ENCODE data around the gene PLLP.

The PLLP gene

GRCh38 chr16:57263541-57264351 is 20.7 kb downstream of the PLLP start:
- WGBS, 2 experiments (ENCODE audit: insufficient coverage in 2 of 2), result 86 to 88% methylated on average over 10 to 15 of the region's 18 CpGs
- H3K4me3 ChIP-seq (ENCODE audit: extremely low read depth, insufficient read depth, low read length, poor library complexity, severe bottlenecking), result no peak overlapping the region
- no peak overlapping the region for H3K27ac ChIP-seq (ENCODE audit: low read depth, low read length, severe bottlenecking)
- no peaks in the 10 kb centered on the region for H3K36me3 ChIP-seq (ENCODE audit: control insufficient read depth, insufficient read depth, low read length)
- H3K9me3 ChIP-seq (ENCODE audit: control insufficient read depth, low read length), result no peaks in the 10 kb centered on the region
- H3K4me1 ChIP-seq (ENCODE audit: control insufficient read depth, insufficient read depth, low read length, poor library complexity, severe bottlenecking), result peaks cover 19% of the 10 kb centered on the region

- Histone ChIP-seq H3K9me3 (ENCODE audit: control insufficient read depth, low read length) (no peaks in the 10 kb centered on the region), H3K4me3 (ENCODE audit: extremely low read depth, insufficient read depth, low read length, poor library complexity, severe bottlenecking) (no peak overlapping the region), H3K4me1 (ENCODE audit: control insufficient read depth, insufficient read depth, low read length, poor library complexity, severe bottlenecking) (peaks cover 15% of the 10 kb centered on the region), H3K36me3 (ENCODE audit: control insufficient read depth, insufficient read depth, low read length) (no peaks in the 10 kb centered on the region), H3K27ac (ENCODE audit: low read depth, low read length, severe bottlenecking) (no peak overlapping the region)
- 91 to 94% methylated on average over 17 of the region's 17 CpGs for WGBS, 2 experiments (ENCODE audit: insufficient coverage in 2 of 2)
Observed at GRCh38 chr16:57262841-57263540, 21.5 kb downstream of the PLLP start.

- WGBS, 2 experiments (ENCODE audit: insufficient coverage in 2 of 2), result 93 to 95% methylated on average over 9 of the region's 9 CpGs
- H3K9me3 ChIP-seq (ENCODE audit: control insufficient read depth, low read length), result no peaks in the 10 kb centered on the region
- H3K4me3 ChIP-seq (ENCODE audit: extremely low read depth, insufficient read depth, low read length, poor library complexity, severe bottlenecking), result no peak overlapping the region
- no peaks in the 10 kb centered on the region for H3K36me3 ChIP-seq (ENCODE audit: control insufficient read depth, insufficient read depth, low read length)
- peaks cover 15% of the 10 kb centered on the region for H3K4me1 ChIP-seq (ENCODE audit: control insufficient read depth, insufficient read depth, low read length, poor library complexity, severe bottlenecking)
- H3K27ac ChIP-seq (ENCODE audit: low read depth, low read length, severe bottlenecking), result no peak overlapping the region
Observed at GRCh38 chr16:57261806-57262205, 22.7 kb downstream of the PLLP start.

- Histone ChIP-seq H3K9me3 (ENCODE audit: control insufficient read depth, low read length) (no peaks in the 10 kb centered on the region), H3K36me3 (ENCODE audit: control insufficient read depth, insufficient read depth, low read length) (no peaks in the 10 kb centered on the region), H3K4me1 (ENCODE audit: control insufficient read depth, insufficient read depth, low read length, poor library complexity, severe bottlenecking) (peaks cover 15% of the 10 kb centered on the region), H3K4me3 (ENCODE audit: extremely low read depth, insufficient read depth, low read length, poor library complexity, severe bottlenecking) (peak overlapping the region; percentile 8), H3K27ac (ENCODE audit: low read depth, low read length, severe bottlenecking) (peak overlapping the region; percentile 94)
- 12 to 14% methylated on average over 11 to 13 of the region's 16 CpGs for WGBS, 2 experiments (ENCODE audit: insufficient coverage in 2 of 2)
Observed at GRCh38 chr16:57260294-57260929, 24.1 kb downstream of the PLLP start.

GRCh38 chr16:57258910-57259475 is 25.5 kb downstream of the PLLP start:
- no peak overlapping the region for H3K4me3 ChIP-seq (ENCODE audit: extremely low read depth, insufficient read depth, low read length, poor library complexity, severe bottlenecking)
- H3K27ac ChIP-seq (ENCODE audit: low read depth, low read length, severe bottlenecking), result no peak overlapping the region
- H3K4me1 ChIP-seq (ENCODE audit: control insufficient read depth, insufficient read depth, low read length, poor library complexity, severe bottlenecking), result peaks cover 15% of the 10 kb centered on the region
- H3K9me3 ChIP-seq (ENCODE audit: control insufficient read depth, low read length), result no peaks in the 10 kb centered on the region
- WGBS, 2 experiments (ENCODE audit: insufficient coverage in 2 of 2), result no CpG with 5 or more reads among the region's 1 CpG
- peaks cover under 1% of the 10 kb centered on the region for H3K36me3 ChIP-seq (ENCODE audit: control insufficient read depth, insufficient read depth, low read length)

GRCh38 chr16:57258226-57258909 is 26.1 kb downstream of the PLLP start:
- Histone ChIP-seq H3K36me3 (ENCODE audit: control insufficient read depth, insufficient read depth, low read length) (peaks cover 7% of the 10 kb centered on the region), H3K9me3 (ENCODE audit: control insufficient read depth, low read length) (no peaks in the 10 kb centered on the region), H3K4me1 (ENCODE audit: control insufficient read depth, insufficient read depth, low read length, poor library complexity, severe bottlenecking) (peaks cover 15% of the 10 kb centered on the region), H3K27ac (ENCODE audit: low read depth, low read length, severe bottlenecking) (no peak overlapping the region), H3K4me3 (ENCODE audit: extremely low read depth, insufficient read depth, low read length, poor library complexity, severe bottlenecking) (no peak overlapping the region)
- WGBS, 2 experiments (ENCODE audit: insufficient coverage in 2 of 2), result 94 to 99% methylated on average over 16 to 17 of the region's 18 CpGs

- 92 to 98% methylated on average over 9 to 11 of the region's 13 CpGs for WGBS, 2 experiments (ENCODE audit: insufficient coverage in 2 of 2)
- H3K36me3 ChIP-seq (ENCODE audit: control insufficient read depth, insufficient read depth, low read length), result peaks cover 14% of the 10 kb centered on the region
- no peak overlapping the region for H3K27ac ChIP-seq (ENCODE audit: low read depth, low read length, severe bottlenecking)
- no peak overlapping the region for H3K4me3 ChIP-seq (ENCODE audit: extremely low read depth, insufficient read depth, low read length, poor library complexity, severe bottlenecking)
- H3K9me3 ChIP-seq (ENCODE audit: control insufficient read depth, low read length), result no peaks in the 10 kb centered on the region
- peaks cover 15% of the 10 kb centered on the region for H3K4me1 ChIP-seq (ENCODE audit: control insufficient read depth, insufficient read depth, low read length, poor library complexity, severe bottlenecking)
Observed at GRCh38 chr16:57257455-57258070, 26.9 kb downstream of the PLLP start.

- Histone ChIP-seq H3K36me3 (ENCODE audit: control insufficient read depth, insufficient read depth, low read length) (peaks cover 21% of the 10 kb centered on the region), H3K27ac (ENCODE audit: low read depth, low read length, severe bottlenecking) (no peak overlapping the region), H3K4me3 (ENCODE audit: extremely low read depth, insufficient read depth, low read length, poor library complexity, severe bottlenecking) (no peak overlapping the region), H3K4me1 (ENCODE audit: control insufficient read depth, insufficient read depth, low read length, poor library complexity, severe bottlenecking) (peaks cover 15% of the 10 kb centered on the region), H3K9me3 (ENCODE audit: control insufficient read depth, low read length) (no peaks in the 10 kb centered on the region)
- WGBS, 2 experiments (ENCODE audit: insufficient coverage in 2 of 2), result 87 to 91% methylated on average over 15 to 16 of the region's 16 CpGs
Observed at GRCh38 chr16:57256601-57257395, 27.7 kb downstream of the PLLP start.

GRCh38 chr16:57255686-57256415 is 28.6 kb downstream of the PLLP start:
- 98% methylated on average over 4 to 8 of the region's 10 CpGs for WGBS, 2 experiments (ENCODE audit: insufficient coverage in 2 of 2)

More at GRCh38 chr16:57255686-57256415, 28.6 kb downstream of the PLLP start:
- Histone ChIP-seq H3K27ac (ENCODE audit: low read depth, low read length, severe bottlenecking) (no peak overlapping the region), H3K36me3 (ENCODE audit: control insufficient read depth, insufficient read depth, low read length) (peaks cover 31% of the 10 kb centered on the region), H3K9me3 (ENCODE audit: control insufficient read depth, low read length) (no peaks in the 10 kb centered on the region), H3K4me3 (ENCODE audit: extremely low read depth, insufficient read depth, low read length, poor library complexity, severe bottlenecking) (no peak overlapping the region), H3K4me1 (ENCODE audit: control insufficient read depth, insufficient read depth, low read length, poor library complexity, severe bottlenecking) (peaks cover 14% of the 10 kb centered on the region)

Measured in mesodermal cell (in vitro differentiated cells).